SK-N-SH (cell line): Measurements from ENCODE around the gene ANKH.

Experiments
- CTCF ChIP-seq: fragments of 200-600 bp; sonication (generic); IDR thresholded peaks from 2 replicates; pipeline ENCODE4 v1.6.1; 2017; ENCODE audit warnings: antibody characterized with exemption, mild to moderate bottlenecking, moderate library complexity
- EZH2phosphoT487 ChIP-seq: fragments of 200-600 bp; sonication (generic); IDR thresholded peaks from 2 replicates; pipeline ENCODE4 v1.6.1; 2017; ENCODE audit warnings: low read depth, mixed run types, mild to moderate bottlenecking, antibody characterized with exemption, moderate library complexity, borderline replicate concordance
- JUND ChIP-seq: IDR thresholded peaks from 2 replicates; pipeline ENCODE4 v1.4.0; 2012
- REST ChIP-seq: IDR thresholded peaks from 2 replicates; pipeline ENCODE4 v1.6.1; 2012; ENCODE audit warnings: mild to moderate bottlenecking, low read depth, low read length, moderate library complexity
- TCF12 ChIP-seq: IDR thresholded peaks from 2 replicates; pipeline ENCODE4 v1.4.0; 2012
- USF1 ChIP-seq: IDR thresholded peaks from 2 replicates; pipeline ENCODE4 v1.4.0; 2012; ENCODE audit warnings: low read depth, borderline replicate concordance

GRCh38 chr5:14871214-14872069, at the start of gene ANKH:
- TF ChIP-seq JUND (no peak), USF1 (no peak), EZH2phosphoT487 (no peak), TCF12 (no peak), CTCF (no peak), REST (no peak)
